C4-2B (cell line): ENCODE results near the gene LRRC15.

Source experiments
- H3K27ac ChIP-seq: fragments of 450-650 bp; 2 replicates; pipeline ENCODE4 v1.5.1; 2017
- CTCF ChIP-seq: fragments of 450-650 bp; conservative IDR thresholded peaks from 2 replicates; pipeline ENCODE4 v1.5.1; 2017; ENCODE audit warnings: mild to moderate bottlenecking
- ZFX ChIP-seq: fragments of 450-650 bp; IDR thresholded peaks from 2 replicates; pipeline ENCODE4 v1.6.1; 2017

The LRRC15 gene

GRCh38 chr3:194316918-194317317 is 52.6 kb downstream of the LRRC15 start:
- TF ChIP-seq CTCF (no peak), ZFX (no peak)
- no peak overlapping the region for H3K27ac ChIP-seq

- TF ChIP-seq ZFX (no peak), CTCF (peak; percentile 16)
- peak overlapping the region; percentile 65 for H3K27ac ChIP-seq
Observed at GRCh38 chr3:194315965-194316361, 53.6 kb downstream of the LRRC15 start.

- TF ChIP-seq ZFX (peak; percentile 24; the same call in 1 of the 2 replicates), CTCF (peak; percentile 100)
- H3K27ac ChIP-seq: peak overlapping the region; percentile 65
Observed at GRCh38 chr3:194315088-194315964, 54.2 kb downstream of the LRRC15 start.

- TF ChIP-seq ZFX (no peak), CTCF (no peak)
- peak overlapping the region; percentile 65 for H3K27ac ChIP-seq
Observed at GRCh38 chr3:194314388-194315068, 55.0 kb downstream of the LRRC15 start.

GRCh38 chr3:194313560-194314387 is 55.8 kb downstream of the LRRC15 start:
- TF ChIP-seq ZFX (no peak), CTCF (no peak; the same call in 1 of the 2 replicates)

GRCh38 chr3:194312743-194313281 is 56.7 kb downstream of the LRRC15 start:
- TF ChIP-seq CTCF: no peak
- TF ChIP-seq ZFX: no peak
- H3K27ac ChIP-seq: peak overlapping the region; percentile 40

More at GRCh38 chr3:194313560-194314387, 55.8 kb downstream of the LRRC15 start:
- peak overlapping the region; percentile 40 for H3K27ac ChIP-seq
